HS-5 (cell line): ENCODE measurements around the gene ERI2.
A peak's percentile ranks its signal among the peaks of the same experiment; 100 is the strongest.
"Not testable (repeated sequence)": the region's sequence is repeated elsewhere in the genome, so short reads cannot be mapped to it uniquely, and the experiment has no call there.

Experiments used
- DNase-seq: peaks from one replicate; pipeline ENCODE4 v3.0.0-alpha.2; 2012; ENCODE audit warnings: low read depth

The ERI2 gene

GRCh38 chr16:20763461-20764232 lies 42.6 kb downstream of the ERI2 start, which contains the start of gene ACSM3:
ACSM3 (plus strand) TSS chr16:20764014; CDS start chr16:20770035, 6,021 bp downstream.
- DNase-seq: peak; percentile 32

GRCh38 chr16:20762404-20763123 lies 43.7 kb downstream of the ERI2 start:
- no peak for DNase-seq

- no peak for DNase-seq
Observed at GRCh38 chr16:20761175-20761574, 45.1 kb downstream of the ERI2 start.

GRCh38 chr16:20760346-20760745 lies 45.9 kb downstream of the ERI2 start:
- no peak for DNase-seq

GRCh38 chr16:20755799-20756198 lies 50.5 kb downstream of the ERI2 start:
- not testable (repeated sequence) for DNase-seq

- DNase-seq: no peak
Observed at GRCh38 chr16:20755238-20755637, 51.0 kb downstream of the ERI2 start.

- DNase-seq: no peak
Observed at GRCh38 chr16:20753727-20754126, 52.5 kb downstream of the ERI2 start.

GRCh38 chr16:20750558-20750957 lies 55.7 kb downstream of the ERI2 start:
- no peak for DNase-seq

- DNase-seq: no peak
Observed at GRCh38 chr16:20749474-20749873, 56.8 kb downstream of the ERI2 start.

- DNase-seq: no peak
Observed at GRCh38 chr16:20747030-20747816, 59.0 kb downstream of the ERI2 start.

GRCh38 chr16:20746461-20746860 lies 59.8 kb downstream of the ERI2 start:
- DNase-seq: no peak
